ENCODE measurements around the gene SS18L1.
"Not testable (repeated sequence)": the region's sequence is repeated elsewhere in the genome, so short reads cannot be mapped to it uniquely, and the experiment has no call there.

The SS18L1 gene

GRCh38 chr20:62145688-62146018, 2.1 kb downstream of the SS18L1 start:
- no peak for TF ChIP-seq CTCF (conservative IDR thresholded peaks at IDR 0.05; ENCODE audit: low read depth, low read length)
- H3K4me3 ChIP-seq (ENCODE audit: low read depth, low read length), result no peak overlapping the region
- DNase-seq (ENCODE audit: low read depth), result no peak

GRCh38 chr20:62146019-62146755, 2.6 kb downstream of the SS18L1 start:
- no peak for DNase-seq (ENCODE audit: low read depth)
- TF ChIP-seq CTCF (conservative IDR thresholded peaks at IDR 0.05; ENCODE audit: low read depth, low read length), result no peak
- H3K4me3 ChIP-seq (ENCODE audit: low read depth, low read length), result no peak overlapping the region

GRCh38 chr20:62147125-62147524, 3.6 kb downstream of the SS18L1 start:
- DNase-seq (ENCODE audit: low read depth), result no peak
- no peak overlapping the region for H3K4me3 ChIP-seq (ENCODE audit: low read depth, low read length)
- no peak for TF ChIP-seq CTCF (conservative IDR thresholded peaks at IDR 0.05; ENCODE audit: low read depth, low read length)

- no peak for TF ChIP-seq CTCF (conservative IDR thresholded peaks at IDR 0.05; ENCODE audit: low read depth, low read length)
- no peak for DNase-seq (ENCODE audit: low read depth)
- no peak overlapping the region for H3K4me3 ChIP-seq (ENCODE audit: low read depth, low read length)
These were observed 4.0 kb downstream of the SS18L1 start for GRCh38 chr20:62147528-62147927.

GRCh38 chr20:62148383-62148782, 4.8 kb downstream of the SS18L1 start:
- H3K4me3 ChIP-seq (ENCODE audit: low read depth, low read length); DNase-seq (ENCODE audit: low read depth): not testable (repeated sequence)

GRCh38 chr20:62148908-62149314, 5.3 kb downstream of the SS18L1 start:
- no peak for TF ChIP-seq CTCF (conservative IDR thresholded peaks at IDR 0.05; ENCODE audit: low read depth, low read length)
- DNase-seq (ENCODE audit: low read depth), result no peak
- H3K4me3 ChIP-seq (ENCODE audit: low read depth, low read length), result no peak overlapping the region

- peak; percentile 67 for DNase-seq (ENCODE audit: low read depth)
- no peak for TF ChIP-seq CTCF (conservative IDR thresholded peaks at IDR 0.05; ENCODE audit: low read depth, low read length)
- H3K4me3 ChIP-seq (ENCODE audit: low read depth, low read length), result no peak overlapping the region
These were observed 6.2 kb downstream of the SS18L1 start for GRCh38 chr20:62149532-62150309.

Measured in choroid plexus epithelial cell (primary cell).